KMS-11 (cell line): Measurements from ENCODE around the gene PPM1M.

ENCODE experiments used
- H2AFZ ChIP-seq: fragments of 200-600 bp; sonication (generic); 2 replicates; pipeline ENCODE4 v1.6.1; 2016; ENCODE audit warnings: antibody characterized with exemption, mixed run types, low read depth
- H3K27ac ChIP-seq: fragments of 200-600 bp; sonication (generic); 2 replicates; pipeline ENCODE4 v1.6.1; 2016; ENCODE audit warnings: mild to moderate bottlenecking, mixed run types
- H3K27me3 ChIP-seq: fragments of 200-600 bp; sonication (generic); 2 replicates; pipeline ENCODE4 v1.6.1; 2017; ENCODE audit warnings: mild to moderate bottlenecking, low read depth, mixed run types, moderate library complexity; ENCODE audit not compliant: insufficient read depth
- H3K36me3 ChIP-seq: fragments of 200-600 bp; sonication (generic); 2 replicates; pipeline ENCODE4 v1.6.1; 2017; ENCODE audit warnings: mild to moderate bottlenecking, mixed run types; ENCODE audit not compliant: insufficient read depth
- H3K4me1 ChIP-seq: fragments of 200-600 bp; sonication (generic); 2 replicates; pipeline ENCODE4 v1.6.1; 2016; ENCODE audit warnings: mild to moderate bottlenecking, low read depth, mixed run types; ENCODE audit not compliant: poor library complexity, severe bottlenecking
- H3K4me2 ChIP-seq: fragments of 200-600 bp; sonication (generic); 2 replicates; pipeline ENCODE4 v1.7.0; 2016; ENCODE audit warnings: mild to moderate bottlenecking, mixed run types
- H3K4me3 ChIP-seq: fragments of 200-600 bp; sonication (generic); IDR thresholded peaks from 2 replicates; pipeline ENCODE4 v1.6.1; 2017; ENCODE audit warnings: low read depth, low read length, mixed read lengths; ENCODE audit not compliant: insufficient read depth
- H3K79me2 ChIP-seq: fragments of 200-600 bp; sonication (generic); 2 replicates; pipeline ENCODE4 v1.6.1; 2016; ENCODE audit warnings: low read depth, mixed run types; ENCODE audit not compliant: insufficient read depth
- H3K9ac ChIP-seq: fragments of 200-600 bp; sonication (generic); 2 replicates; pipeline ENCODE4 v1.6.1; 2016; ENCODE audit warnings: mild to moderate bottlenecking, mixed run types
- H4K20me1 ChIP-seq: fragments of 200-600 bp; sonication (generic); 2 replicates; pipeline ENCODE4 v1.6.1; 2016; ENCODE audit warnings: mild to moderate bottlenecking, mixed run types; ENCODE audit not compliant: insufficient read depth
- TF ChIP-seq, protein P1 (sequence below): fragments of 200-600 bp; sonication (generic); conservative IDR thresholded peaks from 2 replicates; pipeline ENCODE4 v1.6.1; 2017; ENCODE audit warnings: low read depth, mild to moderate bottlenecking, antibody characterized with exemption, low read length, moderate library complexity, mixed read lengths

PPM1M gene

DNA sequence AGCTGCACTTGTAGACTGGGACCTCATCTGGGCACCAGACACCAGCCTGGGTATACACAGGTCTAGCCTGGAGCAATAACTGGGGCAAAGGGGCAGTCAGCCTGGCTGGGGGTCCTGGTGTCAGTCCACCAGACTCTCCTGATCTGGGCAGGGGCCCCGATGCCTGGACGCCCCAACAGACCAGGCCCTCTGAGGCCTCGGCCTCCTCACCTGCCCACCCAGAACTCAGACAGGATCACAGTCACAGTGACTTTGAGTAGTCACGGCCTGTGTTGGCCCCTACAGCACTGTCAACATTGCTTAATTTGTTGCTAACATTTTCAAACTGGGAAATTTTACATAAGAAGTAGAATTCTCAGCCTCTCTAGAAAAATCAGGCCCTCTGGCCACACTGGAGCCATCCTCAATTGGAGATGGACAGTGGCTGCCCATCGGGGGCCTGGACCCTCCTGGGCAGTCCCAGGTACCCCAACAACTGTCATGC lies 12.4 kb upstream of the PPM1M start:
- H3K4me3 ChIP-seq: no peak overlapping the region
- H3K79me2 ChIP-seq: no peaks in the 10 kb centered on the region
- H3K27me3 ChIP-seq: no peaks in the 10 kb centered on the region
- no peaks in the 10 kb centered on the region for H3K36me3 ChIP-seq
- no peak overlapping the region for H3K27ac ChIP-seq
- no peak overlapping the region for H2AFZ ChIP-seq
- H3K4me1 ChIP-seq: peaks cover 9% of the 10 kb centered on the region
- TF ChIP-seq, protein P1, sequence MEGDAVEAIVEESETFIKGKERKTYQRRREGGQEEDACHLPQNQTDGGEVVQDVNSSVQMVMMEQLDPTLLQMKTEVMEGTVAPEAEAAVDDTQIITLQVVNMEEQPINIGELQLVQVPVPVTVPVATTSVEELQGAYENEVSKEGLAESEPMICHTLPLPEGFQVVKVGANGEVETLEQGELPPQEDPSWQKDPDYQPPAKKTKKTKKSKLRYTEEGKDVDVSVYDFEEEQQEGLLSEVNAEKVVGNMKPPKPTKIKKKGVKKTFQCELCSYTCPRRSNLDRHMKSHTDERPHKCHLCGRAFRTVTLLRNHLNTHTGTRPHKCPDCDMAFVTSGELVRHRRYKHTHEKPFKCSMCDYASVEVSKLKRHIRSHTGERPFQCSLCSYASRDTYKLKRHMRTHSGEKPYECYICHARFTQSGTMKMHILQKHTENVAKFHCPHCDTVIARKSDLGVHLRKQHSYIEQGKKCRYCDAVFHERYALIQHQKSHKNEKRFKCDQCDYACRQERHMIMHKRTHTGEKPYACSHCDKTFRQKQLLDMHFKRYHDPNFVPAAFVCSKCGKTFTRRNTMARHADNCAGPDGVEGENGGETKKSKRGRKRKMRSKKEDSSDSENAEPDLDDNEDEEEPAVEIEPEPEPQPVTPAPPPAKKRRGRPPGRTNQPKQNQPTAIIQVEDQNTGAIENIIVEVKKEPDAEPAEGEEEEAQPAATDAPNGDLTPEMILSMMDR: no peak
- H3K9ac ChIP-seq: no peak overlapping the region
- H3K4me2 ChIP-seq: no peak overlapping the region
- no peaks in the 10 kb centered on the region for H4K20me1 ChIP-seq

DNA sequence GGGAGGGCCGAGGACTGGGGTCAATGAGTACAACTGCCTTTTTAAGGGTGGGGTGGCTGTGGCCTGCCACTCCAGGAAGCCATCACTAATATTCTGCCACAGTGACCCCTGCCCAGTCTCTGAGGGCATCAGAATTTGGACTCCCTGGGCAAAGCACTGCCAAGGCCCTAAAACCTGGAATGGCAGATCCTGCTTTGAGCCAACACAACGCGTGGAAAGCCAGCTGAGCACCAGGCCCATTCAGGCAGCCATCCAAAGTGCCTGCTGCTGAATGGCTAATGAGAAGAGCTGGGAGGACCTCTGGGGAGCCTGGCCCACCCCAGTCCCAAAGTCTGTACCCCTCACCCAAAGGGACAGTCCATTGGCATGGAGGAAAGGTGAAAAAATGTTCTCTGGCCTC lies 11.6 kb upstream of the PPM1M start:
- Histone ChIP-seq H3K9ac (no peak overlapping the region), H3K4me2 (no peak overlapping the region), H3K4me1 (peaks cover 10% of the 10 kb centered on the region), H3K4me3 (no peak overlapping the region), H4K20me1 (no peaks in the 10 kb centered on the region), H2AFZ (no peak overlapping the region), H3K27ac (no peak overlapping the region), H3K79me2 (no peaks in the 10 kb centered on the region), H3K27me3 (no peaks in the 10 kb centered on the region), H3K36me3 (no peaks in the 10 kb centered on the region)
- TF ChIP-seq, protein P1: no peak

DNA sequence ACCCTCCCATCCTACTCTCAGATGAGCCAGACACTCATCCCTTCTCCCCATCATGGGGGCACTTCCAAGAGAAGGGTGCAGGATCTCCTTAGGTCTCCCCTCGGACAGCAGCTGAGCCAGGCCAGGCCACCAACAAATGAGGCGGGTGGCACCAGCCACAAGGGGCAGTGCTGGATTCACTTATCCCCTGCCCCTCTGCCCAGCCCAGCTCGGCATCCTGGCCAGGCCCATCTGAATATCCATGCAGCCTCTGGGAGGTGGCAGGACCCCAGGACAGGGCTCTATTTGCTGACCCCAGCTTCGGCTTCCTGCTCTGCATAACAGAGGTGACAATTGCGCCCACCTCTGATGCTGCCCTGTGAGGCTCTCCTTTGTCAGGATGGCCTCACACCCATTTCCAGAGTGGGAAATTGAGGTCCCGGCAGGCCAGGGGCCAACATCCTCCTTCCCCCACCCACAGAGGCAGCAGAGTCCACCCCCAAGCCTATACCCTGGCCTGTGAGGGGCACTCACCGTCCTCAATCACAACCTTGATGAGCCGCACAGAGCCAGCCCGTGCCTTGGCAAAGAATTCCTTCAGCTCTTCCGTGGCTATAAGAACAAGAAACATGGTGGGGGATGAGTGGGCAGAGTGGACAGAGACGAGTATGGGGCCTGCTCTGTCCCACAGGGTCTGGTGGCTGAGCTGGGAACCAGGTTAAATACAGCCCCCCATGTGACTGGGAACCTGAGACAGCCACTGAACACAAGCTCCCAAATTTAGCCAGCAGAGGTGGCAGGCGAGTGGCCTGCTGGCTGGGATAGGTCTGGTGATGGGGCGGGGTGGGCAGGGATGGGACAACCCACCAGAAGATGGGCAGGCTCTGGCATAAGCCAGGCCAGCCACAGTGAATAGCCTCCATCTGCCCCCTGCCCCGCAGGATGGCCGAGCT lies 10.8 kb upstream of the PPM1M start:
- H3K4me2 ChIP-seq: no peak overlapping the region
- no peaks in the 10 kb centered on the region for H3K36me3 ChIP-seq

DNA sequence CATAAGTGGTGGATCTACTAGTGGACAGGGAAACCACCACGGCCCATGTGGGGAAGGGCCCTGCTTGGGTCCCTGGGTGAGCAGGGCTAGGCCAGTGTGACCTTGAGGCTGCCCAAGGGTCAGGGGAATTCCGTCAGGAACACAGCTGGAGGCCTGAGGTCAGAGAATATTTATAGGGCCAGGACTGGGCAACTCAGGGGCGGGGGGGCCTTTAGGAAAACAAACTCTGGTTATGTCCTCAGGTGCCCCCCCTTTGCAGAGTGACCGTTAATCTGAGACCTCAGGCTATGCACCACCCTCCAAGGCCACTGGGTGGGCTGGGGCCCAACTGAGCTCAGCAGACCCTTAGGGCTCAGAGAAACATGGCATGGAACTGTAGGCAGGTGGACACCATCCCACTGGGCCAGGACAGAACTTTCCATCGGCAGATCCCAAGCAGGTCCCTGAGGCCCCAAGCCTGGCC lies 9.1 kb upstream of the PPM1M start:
- no peak overlapping the region for H3K4me3 ChIP-seq
- no peak overlapping the region for H3K27ac ChIP-seq
- TF ChIP-seq, protein P1: no peak
- H4K20me1 ChIP-seq: no peaks in the 10 kb centered on the region
- H3K36me3 ChIP-seq: no peaks in the 10 kb centered on the region
- no peak overlapping the region for H3K4me2 ChIP-seq
- no peaks in the 10 kb centered on the region for H3K27me3 ChIP-seq
- H3K9ac ChIP-seq: no peak overlapping the region
- peaks cover 28% of the 10 kb centered on the region for H3K4me1 ChIP-seq
- H3K79me2 ChIP-seq: no peaks in the 10 kb centered on the region
- H2AFZ ChIP-seq: no peak overlapping the region

More for the DNA sequence above, 10.8 kb upstream of the PPM1M start:
- Histone ChIP-seq H3K4me3 (no peak overlapping the region), H3K27me3 (no peaks in the 10 kb centered on the region), H4K20me1 (no peaks in the 10 kb centered on the region), H3K79me2 (no peaks in the 10 kb centered on the region), H3K27ac (no peak overlapping the region), H2AFZ (no peak overlapping the region), H3K9ac (no peak overlapping the region), H3K4me1 (peaks cover 11% of the 10 kb centered on the region)
- TF ChIP-seq, protein P1: no peak
